ENCODE measurements around the gene WASF2. TPM values are rescaled to one million over a fixed set of nuclear protein-coding genes. Genes with fewer than 3 reads are reported as not detected.

WASF2 gene
- total RNA-seq, 2 experiments from 2014 or later = 108 to 111 TPM

DNA sequence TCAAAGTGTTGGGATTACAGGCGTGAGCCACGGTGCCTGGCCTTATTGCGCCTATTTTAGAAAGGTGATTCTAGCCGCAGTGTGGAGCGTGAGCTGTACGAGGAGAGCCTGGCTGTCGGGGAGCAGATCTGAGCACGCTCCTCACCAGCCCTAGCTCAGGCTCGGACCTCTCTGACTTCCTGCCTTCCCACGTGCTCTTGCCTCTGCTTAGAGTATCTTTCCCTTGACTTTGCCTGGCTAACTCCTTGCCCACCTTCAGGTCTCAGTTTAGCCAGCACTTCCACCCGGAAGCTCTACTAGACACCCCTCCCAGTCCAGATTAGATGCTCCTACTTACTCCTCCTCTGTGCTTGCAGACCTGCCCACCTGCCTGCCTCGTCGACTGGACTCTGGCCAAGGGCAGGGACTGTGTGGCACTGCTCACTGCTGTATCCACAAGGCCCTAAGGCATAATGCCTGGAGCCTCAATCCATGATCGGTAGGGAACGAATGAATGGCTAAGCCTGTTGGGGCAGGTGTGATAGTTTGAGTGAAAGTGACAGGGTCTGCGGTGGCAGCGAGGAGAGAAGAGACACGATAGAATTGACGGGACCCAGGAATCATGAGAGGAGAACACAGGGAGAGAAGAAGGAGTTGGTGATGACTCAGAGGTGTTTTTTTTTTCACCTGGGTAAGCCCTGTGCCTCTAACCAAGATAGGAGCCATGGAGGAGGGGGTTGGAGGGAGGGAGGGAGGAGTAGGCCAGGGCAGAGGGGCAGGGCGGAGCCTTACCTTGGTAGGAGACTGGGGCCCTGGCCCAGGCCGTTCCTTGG lies 28.1 kb upstream of the WASF2 start:
- Mint-ChIP-seq H3K27me3 (no peaks in the 10 kb centered on the region), H3K27ac (peak overlapping the region; percentile 31), H3K9me3 (no peaks in the 10 kb centered on the region), H3K4me1 (ENCODE audit: low read depth) (peaks cover 38% of the 10 kb centered on the region), H3K4me3 (no peak overlapping the region), H3K36me3 (ENCODE audit: low read depth) (peaks cover 11% of the 10 kb centered on the region)
- DNase-seq = no peak
- POLR2A ChIA-PET = interaction anchor here (0.9 to 1.3 kb wide), 2 partner anchors 28 to 49 kb away, joined by 3 to 7 read pairs; partner anchors contain the start of gene WASF2
- CTCF ChIA-PET = no interaction called here
- intact Hi-C loops (cut with micrococcal nuclease) = no loop called here
- TF ChIP-seq, protein P1, sequence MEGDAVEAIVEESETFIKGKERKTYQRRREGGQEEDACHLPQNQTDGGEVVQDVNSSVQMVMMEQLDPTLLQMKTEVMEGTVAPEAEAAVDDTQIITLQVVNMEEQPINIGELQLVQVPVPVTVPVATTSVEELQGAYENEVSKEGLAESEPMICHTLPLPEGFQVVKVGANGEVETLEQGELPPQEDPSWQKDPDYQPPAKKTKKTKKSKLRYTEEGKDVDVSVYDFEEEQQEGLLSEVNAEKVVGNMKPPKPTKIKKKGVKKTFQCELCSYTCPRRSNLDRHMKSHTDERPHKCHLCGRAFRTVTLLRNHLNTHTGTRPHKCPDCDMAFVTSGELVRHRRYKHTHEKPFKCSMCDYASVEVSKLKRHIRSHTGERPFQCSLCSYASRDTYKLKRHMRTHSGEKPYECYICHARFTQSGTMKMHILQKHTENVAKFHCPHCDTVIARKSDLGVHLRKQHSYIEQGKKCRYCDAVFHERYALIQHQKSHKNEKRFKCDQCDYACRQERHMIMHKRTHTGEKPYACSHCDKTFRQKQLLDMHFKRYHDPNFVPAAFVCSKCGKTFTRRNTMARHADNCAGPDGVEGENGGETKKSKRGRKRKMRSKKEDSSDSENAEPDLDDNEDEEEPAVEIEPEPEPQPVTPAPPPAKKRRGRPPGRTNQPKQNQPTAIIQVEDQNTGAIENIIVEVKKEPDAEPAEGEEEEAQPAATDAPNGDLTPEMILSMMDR (IDR thresholded peaks at IDR 0.05) = no peak
- ATAC-seq = no peak

DNA sequence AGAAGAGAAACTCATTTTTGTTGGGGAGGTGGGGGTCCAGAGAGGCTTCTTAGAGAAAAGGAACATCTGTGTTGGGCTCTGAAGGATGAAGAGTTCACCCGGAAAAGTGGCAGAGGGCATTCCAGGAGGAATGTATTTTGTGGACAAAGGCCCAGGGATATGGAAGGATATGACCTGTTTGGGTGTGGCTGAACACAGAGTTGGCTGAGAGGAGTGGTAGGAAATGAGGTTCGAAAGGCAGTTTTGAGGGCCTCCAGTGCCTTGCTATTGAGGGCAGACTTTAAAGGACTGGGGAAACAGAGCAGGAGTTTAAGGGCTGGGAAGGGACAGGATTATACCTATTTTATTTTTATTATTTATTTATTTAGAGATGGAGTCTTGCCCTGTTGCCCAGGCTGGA lies 27.3 kb upstream of the WASF2 start:
- H3K9me3 Mint-ChIP-seq = no peaks in the 10 kb centered on the region

DNA sequence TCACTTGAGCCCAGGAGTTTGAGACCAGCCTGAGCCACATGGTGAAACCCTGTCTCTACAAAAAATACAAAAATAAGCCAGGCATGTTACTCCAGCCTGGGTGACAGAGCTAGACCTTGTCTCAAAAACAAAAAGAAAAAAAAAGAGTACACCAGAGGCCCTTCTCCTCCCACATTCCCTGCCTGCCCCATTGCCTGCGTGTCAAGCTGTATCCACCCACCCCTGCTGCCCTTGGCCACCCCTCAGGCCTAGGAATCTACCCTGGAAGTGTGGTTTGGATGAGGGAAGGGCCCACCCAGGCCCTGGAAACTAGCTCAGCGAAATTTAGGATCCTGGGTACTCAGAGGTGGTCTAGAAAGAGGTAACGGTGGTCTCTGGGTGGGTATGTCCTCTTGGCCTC lies 25.7 kb upstream of the WASF2 start:
- ChIA-PET POLR2A (interaction anchor here (1.5 to 4.1 kb wide), 3 partner anchors 9 to 80 kb away, joined by 3 to 21 read pairs (median 4); no protein-coding TSS in a partner anchor), CTCF (interaction anchor here (1.3 to 2.0 kb wide), 5 partner anchors 26 to 99 kb away, joined by 3 to 8 read pairs (median 5); partner anchors contain the start of gene WASF2)
- ATAC-seq (no peak), DNase-seq (no peak)
- no peaks in the 10 kb centered on the region for H3K27me3 Mint-ChIP-seq
- no peaks in the 10 kb centered on the region for H3K36me3 Mint-ChIP-seq (ENCODE audit: low read depth)
- TF ChIP-seq, protein P1 (IDR thresholded peaks at IDR 0.05) = no peak
- H3K27ac Mint-ChIP-seq = no peak overlapping the region
- intact Hi-C loops (cut with micrococcal nuclease) = no loop called here
- no peak overlapping the region for H3K4me3 Mint-ChIP-seq
- no peaks in the 10 kb centered on the region for H3K9me3 Mint-ChIP-seq
- H3K4me1 Mint-ChIP-seq (ENCODE audit: low read depth) = peaks cover 26% of the 10 kb centered on the region

More for the DNA sequence above, 27.3 kb upstream of the WASF2 start:
- ATAC-seq (no peak), DNase-seq (no peak)
- H3K36me3 Mint-ChIP-seq (ENCODE audit: low read depth) = peaks cover 7% of the 10 kb centered on the region
- H3K4me3 Mint-ChIP-seq = no peak overlapping the region
- H3K4me1 Mint-ChIP-seq (ENCODE audit: low read depth) = peaks cover 38% of the 10 kb centered on the region
- ChIA-PET POLR2A (interaction anchor here (0.9 to 1.3 kb wide), 2 partner anchors 27 to 48 kb away, joined by 3 read pairs; no protein-coding TSS in a partner anchor), CTCF (interaction anchor here (1.9 to 2.0 kb wide), 3 partner anchors 39 to 101 kb away, joined by 5 to 8 read pairs (median 5); no protein-coding TSS in a partner anchor)
- H3K27me3 Mint-ChIP-seq = no peaks in the 10 kb centered on the region
- TF ChIP-seq, protein P1 (IDR thresholded peaks at IDR 0.05) = no peak
- peak overlapping the region; percentile 16 for H3K27ac Mint-ChIP-seq
- intact Hi-C loops (cut with micrococcal nuclease) = no loop called here

DNA sequence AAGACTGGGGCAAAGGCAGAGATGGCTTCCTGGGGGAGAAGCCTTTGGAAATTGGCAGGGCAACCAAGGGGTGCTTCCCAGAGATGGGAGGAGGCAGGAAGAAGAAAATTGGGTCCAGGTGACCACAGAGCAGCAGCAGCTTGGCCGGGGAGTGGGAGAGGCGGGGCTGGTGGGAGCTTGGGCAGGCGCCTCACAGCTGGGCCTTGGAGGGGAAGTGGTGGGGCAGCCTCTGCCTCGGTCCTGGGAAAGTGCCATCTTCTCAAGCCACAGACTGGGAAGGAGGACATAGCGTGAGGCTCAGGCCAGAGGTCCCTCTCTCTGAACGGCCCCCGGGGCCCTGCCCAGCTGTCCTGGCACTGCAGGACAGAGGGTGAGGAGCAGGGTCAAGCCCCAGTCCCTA lies 24.0 kb upstream of the WASF2 start:
- Mint-ChIP-seq H3K4me3 (no peak overlapping the region), H3K9me3 (no peaks in the 10 kb centered on the region), H3K4me1 (ENCODE audit: low read depth) (peaks cover 20% of the 10 kb centered on the region), H3K27ac (no peak overlapping the region), H3K36me3 (ENCODE audit: low read depth) (no peaks in the 10 kb centered on the region), H3K27me3 (no peaks in the 10 kb centered on the region)
- TF ChIP-seq, protein P1 (IDR thresholded peaks at IDR 0.05) = no peak
- intact Hi-C loops (cut with micrococcal nuclease) = no loop called here
- ATAC-seq (no peak), DNase-seq (no peak)
- POLR2A ChIA-PET = interaction anchor here (2.0 to 4.1 kb wide), 2 partner anchors 10 to 24 kb away, joined by 5 to 21 read pairs; partner anchors contain the start of gene WASF2
- CTCF ChIA-PET = no interaction called here

DNA sequence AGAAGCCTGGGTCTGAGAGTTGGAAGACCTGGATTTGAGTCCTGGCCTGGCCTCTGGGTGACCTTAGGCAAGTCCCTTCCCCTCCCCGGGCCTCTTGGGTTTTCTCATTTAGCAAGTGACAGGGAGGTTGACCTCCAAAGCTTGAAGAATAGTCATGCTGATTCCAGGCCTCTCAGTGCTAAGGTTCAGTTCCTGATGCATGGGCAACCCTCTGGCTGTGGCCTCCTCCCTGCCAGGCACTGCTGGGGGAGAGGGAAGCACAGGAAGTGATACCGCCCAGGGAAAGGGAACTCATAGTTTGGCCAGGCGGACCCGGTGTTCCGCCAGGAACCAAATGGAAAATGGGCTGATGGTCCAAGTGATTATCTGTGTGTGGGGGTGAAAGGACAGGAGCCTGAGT lies 23.6 kb upstream of the WASF2 start:
- no peaks in the 10 kb centered on the region for H3K9me3 Mint-ChIP-seq
- CTCF ChIA-PET = no interaction called here
- H3K27me3 Mint-ChIP-seq = no peaks in the 10 kb centered on the region
- ATAC-seq = no peak
- H3K4me1 Mint-ChIP-seq (ENCODE audit: low read depth) = peaks cover 16% of the 10 kb centered on the region
- POLR2A ChIA-PET = interaction anchor here (2.0 to 4.1 kb wide), 2 partner anchors 11 to 23 kb away, joined by 5 to 21 read pairs; partner anchors contain the start of gene WASF2
- no peak overlapping the region for H3K4me3 Mint-ChIP-seq
- TF ChIP-seq, protein P1 (IDR thresholded peaks at IDR 0.05) = no peak
- H3K36me3 Mint-ChIP-seq (ENCODE audit: low read depth) = no peaks in the 10 kb centered on the region
- H3K27ac Mint-ChIP-seq = no peak overlapping the region
- no peak for DNase-seq
- intact Hi-C loops (cut with micrococcal nuclease) = no loop called here

Data from activated CD8-positive, alpha-beta T cell treated with anti-CD3 and anti-CD28 coated beads for 36 hours (primary cell).